K562 (cell line): ENCODE measurements around the gene FKBP2. TPM values are rescaled to one million over a fixed set of nuclear protein-coding genes. Genes with fewer than 3 reads are reported as not detected.

Experiments used
- ATAC-seq: fragments of 200-7000 bp; cut with Tn5 transposase; 3 replicates; pipeline ENCODE4 v1.9.1; 2020; ENCODE audit warnings: moderate library complexity
- BruUV-seq: library from RNA; stranded (reverse); fragments of 400-500 nt; replicated peaks from 2 replicates; lab custom pipeline; 2021; lab: Mats Ljungman, UMichigan
- CTCF ChIA-PET: fragments of 300-600 bp; formaldehyde crosslinking; extraction: SDS; loops from one replicate; lab custom pipeline; 2021; ENCODE audit warnings: low intra/inter-chr PET ratio; lab: Yijun Ruan, JAX
- POLR2A ChIA-PET: fragments of 300-600, 350-650 bp; sonication (Branson Sonifier 250); formaldehyde crosslinking; extraction: SDS; loops from one replicate; lab custom pipeline; 2021; ENCODE audit warnings: antibody characterized with exemption, inconsistent platforms; lab: Yijun Ruan, JAX
- DNase-seq, 4 experiments: peaks; one replicate each; pipeline versions ENCODE4 v3.0.0 to v3.0.0-alpha.2; 2011 to 2018; ENCODE audit warnings: low spot score in 3 of 4, mixed read lengths in 3 of 4; ENCODE audit errors: extremely low read depth in 1 of 4
- FAIRE-seq: peaks from 2 replicates; lab custom pipeline; 2011; peaks lifted over from hg19 to GRCh38; lab: Jason Lieb, UNC
- H2AFZ ChIP-seq: 2 replicates; pipeline ENCODE4 v1.6.0; 2011; ENCODE audit warnings: low read depth, low read length, control low read depth, inconsistent platforms
- H3K27ac ChIP-seq: fragments of 200-600 bp; 3 replicates; pipeline ENCODE4 v1.8.0; 2011; ENCODE audit warnings: low read depth, mild to moderate bottlenecking, control low read depth, inconsistent platforms, low read length, moderate library complexity, mixed read lengths; ENCODE audit errors: extremely low read depth
- H3K27me3 ChIP-seq, 2 experiments: fragments of 300-600 bp in 1 of 2; 2 replicates in 1 of 2; 3 replicates in 1 of 2; pipeline versions ENCODE4 v1.6.0 to v1.8.0; 2011; ENCODE audit warnings: inconsistent platforms in 2 of 2, low read length in 2 of 2, mild to moderate bottlenecking in 1 of 2, mixed read lengths in 1 of 2, moderate library complexity in 1 of 2; ENCODE audit not compliant: control insufficient read depth in 2 of 2, insufficient read depth in 2 of 2
- H3K36me3 ChIP-seq: fragments of 300-600 bp; 3 replicates; pipeline ENCODE4 v1.8.0; 2011; ENCODE audit warnings: mild to moderate bottlenecking, low read length, inconsistent platforms; ENCODE audit not compliant: control insufficient read depth, insufficient read depth
- H3K4me1 ChIP-seq, 2 experiments: fragments of 200-600 bp in 1 of 2; replicated peaks in 1 of 2; 2 replicates in 1 of 2; 3 replicates in 1 of 2; pipeline versions ENCODE4 v1.5.1 to v1.8.0; 2011; ENCODE audit warnings: inconsistent platforms in 2 of 2, low read length in 2 of 2, mild to moderate bottlenecking in 1 of 2, mixed read lengths in 1 of 2, moderate library complexity in 1 of 2; ENCODE audit not compliant: control insufficient read depth in 2 of 2, insufficient read depth in 2 of 2
- H3K4me2 ChIP-seq: 2 replicates; pipeline ENCODE4 v1.6.1; 2011; ENCODE audit warnings: low read length, control low read depth, inconsistent platforms, mixed read lengths; ENCODE audit not compliant: insufficient read depth
- H3K4me3 ChIP-seq: fragments of 200-600 bp; sonication (generic), shearing (Covaris generic); 2 replicates; pipeline ENCODE4 v1.5.1; 2016; ENCODE audit warnings: control low read depth, inconsistent platforms
- H3K79me2 ChIP-seq: fragments of 200-600 bp; 3 replicates; pipeline ENCODE4 v1.8.0; 2011; ENCODE audit warnings: low read length, inconsistent platforms; ENCODE audit not compliant: control insufficient read depth, insufficient read depth
- H3K9ac ChIP-seq, 2 experiments: 2 replicates each; pipeline versions ENCODE4 v1.6.0 to v1.6.1; 2011; ENCODE audit warnings: low read depth in 2 of 2, low read length in 2 of 2, control low read depth in 1 of 2, inconsistent platforms in 1 of 2, mild to moderate bottlenecking in 1 of 2, mixed read lengths in 1 of 2; ENCODE audit not compliant: insufficient read depth in 1 of 2
- H3K9me1 ChIP-seq: one replicate; pipeline ENCODE4 v1.6.0; 2011; ENCODE audit warnings: inconsistent platforms, mild to moderate bottlenecking, low read length, moderate library complexity; ENCODE audit not compliant: control insufficient read depth, insufficient read depth
- H3K9me3 ChIP-seq: replicated peaks from 2 replicates; pipeline ENCODE4 v1.5.1; 2011; ENCODE audit warnings: low read depth, low read length, inconsistent platforms; ENCODE audit not compliant: control insufficient read depth, insufficient read depth
- H4K20me1 ChIP-seq: replicated peaks from 2 replicates; pipeline ENCODE4 v1.6.1; 2011; ENCODE audit warnings: low read length, inconsistent platforms, mixed read lengths; ENCODE audit not compliant: control insufficient read depth, insufficient read depth
- BCL6 ChIP-seq: fragments of 250-450 bp; sonication (Bioruptor Pico); IDR thresholded peaks from 2 replicates; pipeline ENCODE4 v1.4.0; 2020
- MAZ ChIP-seq, 2 experiments: fragments of 450-650 bp in 1 of 2; sonication (generic) in 1 of 2; formaldehyde crosslinking; IDR thresholded peaks in 1 of 2; conservative IDR thresholded peaks in 1 of 2; 2 replicates each; pipeline versions ENCODE4 v1.4.0 to v1.5.0; 2020; ENCODE audit warnings: mild to moderate bottlenecking in 1 of 2, missing genetic modification reagents in 1 of 2
- POLR2AphosphoS2 ChIP-seq: IDR thresholded peaks from 2 replicates; pipeline ENCODE4 v1.6.1; 2012; ENCODE audit warnings: low read length, improper control_type of control experiment
- RBM25 ChIP-seq: fragments of 200-400 bp; formaldehyde crosslinking; IDR thresholded peaks from 2 replicates; pipeline ENCODE4 v1.6.1; 2018; ENCODE audit warnings: low read length, low read depth, moderate library complexity; ENCODE audit not compliant: severe bottlenecking
- SUPT5H ChIP-seq: fragments of 450-650 bp; IDR thresholded peaks from 2 replicates; pipeline ENCODE4 v1.6.1; 2016
- USF1 ChIP-seq: sonication (generic); formaldehyde crosslinking; IDR thresholded peaks from 2 replicates; pipeline ENCODE4 v1.9.0; 2022; ENCODE audit warnings: mild to moderate bottlenecking, missing genetic modification reagents
- ZFP36 ChIP-seq: fragments of 150-350 bp; IDR thresholded peaks from 2 replicates; pipeline ENCODE4 v1.6.1; 2018; ENCODE audit warnings: low read length, low read depth; ENCODE audit not compliant: partially characterized antibody
- ZNF384 ChIP-seq: IDR thresholded peaks from 2 replicates; pipeline ENCODE4 v1.6.1; 2012; ENCODE audit warnings: low read depth, low read length, improper control_type of control experiment
- WGBS: fragments of 100-300 bp; shearing (Covaris generic); methylation state at CpG from one replicate; pipeline ENCODE4 v1.1.6; 2016; ENCODE audit warnings: low coverage, mixed read lengths; ENCODE audit not compliant: insufficient coverage; ENCODE audit errors: missing lambda C conversion rate; 5-methylcytosine and 5-hydroxymethylcytosine counted together
- in situ Hi-C: fragments of 300-500 bp; cut with MboI; formaldehyde crosslinking; loops from 4 replicates; pipeline ENCODE4 v1.15.0; 2018; ENCODE audit warnings: inconsistent platforms, mixed read lengths
- intact Hi-C: fragments of 100-400 bp; cut with micrococcal nuclease; formaldehyde crosslinking; loops from 2 replicates; pipeline ENCODE4 v1.14.2; 2022
- polyA plus RNA-seq, 8 experiments: library from polyadenylated mRNA; depleted of rRNA in 4 of 8; stranded (reverse) in 5 of 8; unstranded in 3 of 8; fragments of >200 nt; fragmentation: Nextera tagmentation in 2 of 8; fragmentation: Illumina TruSeq in 1 of 8; extraction: Ambion mirVana in 2 of 8; extraction: Trizol in 1 of 8; gene quantifications; 2 replicates each; pipeline versions ENCODE4 v1.2.1 to v1.2.3, GENCODE V29; 2011 to 2014; ENCODE audit warnings: inconsistent platforms in 1 of 8, missing spikeins in 1 of 8
- total RNA-seq, 7 experiments: library from RNA; depleted of rRNA in 6 of 7; stranded (reverse); fragments of >200 nt in 6 of 7; fragmentation: Illumina TruSeq in 2 of 7; extraction: Trizol in 2 of 7; gene quantifications; 2 replicates each; pipeline versions ENCODE4 v1.2.1 to v1.2.3, GENCODE V29; 2011 to 2021; ENCODE audit warnings: low replicate concordance in 1 of 7
- TF ChIP-seq, protein P1 (sequence below): fragments of 250-450 bp; sonication (Bioruptor Pico); IDR thresholded peaks from 2 replicates; pipeline ENCODE4 v1.4.0; 2020; ENCODE audit warnings: mild to moderate bottlenecking, moderate library complexity

FKBP2 gene
- total and polyA plus RNA-seq, 9 of the 15 experiments (the other 6 are each of a cell fraction or from before 2014, with no cell fraction given) = 3.5 to 151 (median 58.1) TPM

- no peaks in the 10 kb centered on the region for H4K20me1 ChIP-seq
- H2AFZ ChIP-seq = no peak overlapping the region
- DNase-seq = peak in 1 of 4 experiments; percentile 19
- no peaks in the 10 kb centered on the region for H3K27me3 ChIP-seq
- ATAC-seq = no peak
- TF ChIP-seq SUPT5H = peak; percentile 61; the same call in 1 of the 2 replicates
- TF ChIP-seq RBM25 = peak; percentile 20
- no peak for TF ChIP-seq BCL6 (CRISPR knock-in tag)
- no peak for TF ChIP-seq ZFP36
- 0 out of 4 replicates have a peak, but pooled peaks of 1 of the 2 experiments have one; percentile 25 for TF ChIP-seq MAZ (CRISPR knock-in tag; conservative IDR thresholded peaks at IDR 0.05 in 1 of 2, IDR thresholded peaks at IDR 0.05 in 1 of 2)
- TF ChIP-seq, protein P1, sequence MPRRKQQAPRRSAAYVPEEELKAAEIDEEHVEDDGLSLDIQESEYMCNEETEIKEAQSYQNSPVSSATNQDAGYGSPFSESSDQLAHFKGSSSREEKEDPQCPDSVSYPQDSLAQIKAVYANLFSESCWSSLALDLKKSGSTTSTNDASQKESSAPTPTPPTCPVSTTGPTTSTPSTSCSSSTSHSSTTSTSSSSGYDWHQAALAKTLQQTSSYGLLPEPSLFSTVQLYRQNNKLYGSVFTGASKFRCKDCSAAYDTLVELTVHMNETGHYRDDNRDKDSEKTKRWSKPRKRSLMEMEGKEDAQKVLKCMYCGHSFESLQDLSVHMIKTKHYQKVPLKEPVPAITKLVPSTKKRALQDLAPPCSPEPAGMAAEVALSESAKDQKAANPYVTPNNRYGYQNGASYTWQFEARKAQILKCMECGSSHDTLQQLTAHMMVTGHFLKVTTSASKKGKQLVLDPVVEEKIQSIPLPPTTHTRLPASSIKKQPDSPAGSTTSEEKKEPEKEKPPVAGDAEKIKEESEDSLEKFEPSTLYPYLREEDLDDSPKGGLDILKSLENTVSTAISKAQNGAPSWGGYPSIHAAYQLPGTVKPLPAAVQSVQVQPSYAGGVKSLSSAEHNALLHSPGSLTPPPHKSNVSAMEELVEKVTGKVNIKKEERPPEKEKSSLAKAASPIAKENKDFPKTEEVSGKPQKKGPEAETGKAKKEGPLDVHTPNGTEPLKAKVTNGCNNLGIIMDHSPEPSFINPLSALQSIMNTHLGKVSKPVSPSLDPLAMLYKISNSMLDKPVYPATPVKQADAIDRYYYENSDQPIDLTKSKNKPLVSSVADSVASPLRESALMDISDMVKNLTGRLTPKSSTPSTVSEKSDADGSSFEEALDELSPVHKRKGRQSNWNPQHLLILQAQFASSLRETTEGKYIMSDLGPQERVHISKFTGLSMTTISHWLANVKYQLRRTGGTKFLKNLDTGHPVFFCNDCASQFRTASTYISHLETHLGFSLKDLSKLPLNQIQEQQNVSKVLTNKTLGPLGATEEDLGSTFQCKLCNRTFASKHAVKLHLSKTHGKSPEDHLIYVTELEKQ (CRISPR knock-in tag) = no peak
- peak; percentile 49; the same call in 1 of the 2 replicates for TF ChIP-seq POLR2AphosphoS2
- TF ChIP-seq USF1 = no peak
- no peak for TF ChIP-seq ZNF384
- 66% methylated on average over 6 of the region's 9 CpGs for WGBS
- no peak overlapping the region for H3K4me2 ChIP-seq
- POLR2A ChIA-PET = interaction anchor here (6.3 kb wide), 1 partner anchor 15 kb away, joined by 77 read pairs; the partner anchor contains the start of gene FERMT3
- no peaks in the 10 kb centered on the region for H3K9me3 ChIP-seq
- H3K79me2 ChIP-seq = peaks cover 28% of the 10 kb centered on the region
- no TSS peak for BruUV-seq
- FAIRE-seq = no peak
- H3K36me3 ChIP-seq = peaks cover 63% of the 10 kb centered on the region
- no peak overlapping the region; the same call in 2 of the 3 replicates for H3K27ac ChIP-seq
- in situ Hi-C loops = no loop called here
- H3K4me3 ChIP-seq = no peak overlapping the region
- H3K9me1 ChIP-seq = peaks cover 5% of the 10 kb centered on the region
- peaks cover 0 to 61% of the 10 kb centered on the region in 2 experiments; a peak in 3 of 5 replicates for H3K4me1 ChIP-seq
- intact Hi-C loops = no loop called here
- H3K9ac ChIP-seq = peak overlapping the region in 1 of 2 experiments; percentile 53; a peak in 2 of 4 replicates
- CTCF ChIA-PET = no interaction called here
These were observed 18.3 kb upstream of the FKBP2 start for GRCh38 chr11:64222651-64223000.
